Measurements from ENCODE around the gene HCFC1. TPM values are rescaled to one million over a fixed set of nuclear protein-coding genes. Genes with fewer than 3 reads are reported as not detected.

The HCFC1 gene
- total and polyA plus RNA-seq, 4 donors: 13.1 to 56.3 (median 35.9) TPM

DNA sequence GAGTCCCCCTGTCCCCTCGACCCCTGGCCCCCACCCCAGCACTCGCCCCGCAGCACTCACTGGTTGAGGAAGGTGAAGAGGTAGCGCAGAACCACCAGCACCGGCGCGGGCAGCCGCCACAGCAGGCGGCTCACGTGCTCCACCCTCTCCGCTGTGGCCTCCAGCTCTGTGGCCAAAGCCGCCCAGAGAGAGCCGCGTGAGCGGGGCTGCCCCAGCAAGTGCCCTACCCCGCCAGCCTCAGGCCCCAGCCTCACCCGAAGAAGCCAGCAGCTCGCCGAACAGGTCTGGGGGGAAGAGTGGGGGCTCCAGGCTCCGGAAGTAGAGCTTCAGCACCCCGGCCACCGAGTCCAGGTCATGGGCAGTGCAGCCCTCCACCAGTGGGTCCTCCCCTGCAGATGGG is 61.2 kb downstream of the HCFC1 start:
- Histone ChIP-seq H3K36me3 (ENCODE audit: control insufficient read depth, insufficient read depth, low read length) (peaks cover 26% of the 10 kb centered on the region), H3K27ac (ENCODE audit: low read depth, low read length) (no peak overlapping the region), H3K4me3 (ENCODE audit: low read depth, low read length) (no peak overlapping the region), H3K27me3 (ENCODE audit: control insufficient read depth, insufficient read depth, low read length) (peaks cover 5% of the 10 kb centered on the region), H3K4me1 (ENCODE audit: control insufficient read depth, insufficient read depth, low read length) (peaks cover 4% of the 10 kb centered on the region), H3K9me3 (ENCODE audit: control insufficient read depth, insufficient read depth, low read length) (no peaks in the 10 kb centered on the region)
- DNase-seq (ENCODE audit: low read depth in 4 of 6, low spot score in 6 of 6): no peak
- WGBS (ENCODE audit: insufficient coverage): 87% methylated on average over 19 of the region's 22 CpGs

DNA sequence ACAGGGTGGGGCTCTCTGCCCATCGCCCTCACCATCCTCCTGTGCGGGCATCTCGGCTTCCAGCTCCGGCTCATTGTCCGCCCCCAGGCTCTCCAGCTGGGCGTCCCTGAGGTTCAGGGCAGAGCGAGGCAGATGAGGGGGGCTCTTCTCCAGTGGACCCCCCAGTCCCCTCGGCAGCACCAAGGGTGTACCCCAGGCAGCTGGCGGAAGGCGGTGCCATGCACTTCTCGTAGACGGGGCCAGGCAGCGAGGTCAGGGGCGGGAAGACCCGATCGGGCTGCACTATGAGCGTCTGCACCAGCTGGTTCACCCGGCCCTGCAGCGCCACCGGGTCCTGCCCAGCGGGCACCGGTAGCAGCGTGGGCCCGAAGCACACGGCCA is 61.6 kb downstream of the HCFC1 start:
- no peak overlapping the region for H3K27ac ChIP-seq (ENCODE audit: low read depth, low read length)
- WGBS (ENCODE audit: insufficient coverage): 89% methylated on average over 22 of the region's 25 CpGs
- H3K9me3 ChIP-seq (ENCODE audit: control insufficient read depth, insufficient read depth, low read length): no peaks in the 10 kb centered on the region
- H3K27me3 ChIP-seq (ENCODE audit: control insufficient read depth, insufficient read depth, low read length): peaks cover 5% of the 10 kb centered on the region
- peaks cover 4% of the 10 kb centered on the region for H3K4me1 ChIP-seq (ENCODE audit: control insufficient read depth, insufficient read depth, low read length)
- no peak for DNase-seq (ENCODE audit: low read depth in 4 of 6, low spot score in 6 of 6)
- H3K4me3 ChIP-seq (ENCODE audit: low read depth, low read length): no peak overlapping the region
- peaks cover 26% of the 10 kb centered on the region for H3K36me3 ChIP-seq (ENCODE audit: control insufficient read depth, insufficient read depth, low read length)

GRCh38 chrX:153909024-153909979 is 62.3 kb downstream of the HCFC1 start:
- Histone ChIP-seq H3K4me3 (ENCODE audit: low read depth, low read length) (no peak overlapping the region), H3K4me1 (ENCODE audit: control insufficient read depth, insufficient read depth, low read length) (peaks cover 7% of the 10 kb centered on the region), H3K27me3 (ENCODE audit: control insufficient read depth, insufficient read depth, low read length) (peaks cover 5% of the 10 kb centered on the region), H3K27ac (ENCODE audit: low read depth, low read length) (no peak overlapping the region), H3K36me3 (ENCODE audit: control insufficient read depth, insufficient read depth, low read length) (peaks cover 26% of the 10 kb centered on the region), H3K9me3 (ENCODE audit: control insufficient read depth, insufficient read depth, low read length) (no peaks in the 10 kb centered on the region)
- 67% methylated on average over 20 of the region's 37 CpGs for WGBS (ENCODE audit: insufficient coverage)
- no peak for DNase-seq (ENCODE audit: low read depth in 4 of 6, low spot score in 6 of 6)

- DNase-seq (ENCODE audit: low read depth in 4 of 6, low spot score in 6 of 6): no peak
- peaks cover 12% of the 10 kb centered on the region for H3K4me1 ChIP-seq (ENCODE audit: control insufficient read depth, insufficient read depth, low read length)
- H3K36me3 ChIP-seq (ENCODE audit: control insufficient read depth, insufficient read depth, low read length): peaks cover 26% of the 10 kb centered on the region
- H3K4me3 ChIP-seq (ENCODE audit: low read depth, low read length): no peak overlapping the region
- no peak overlapping the region for H3K27ac ChIP-seq (ENCODE audit: low read depth, low read length)
- H3K9me3 ChIP-seq (ENCODE audit: control insufficient read depth, insufficient read depth, low read length): no peaks in the 10 kb centered on the region
- H3K27me3 ChIP-seq (ENCODE audit: control insufficient read depth, insufficient read depth, low read length): peaks cover 5% of the 10 kb centered on the region
- WGBS (ENCODE audit: insufficient coverage): 85% methylated on average over 23 of the region's 23 CpGs
Observed at GRCh38 chrX:153908219-153908860, 63.3 kb downstream of the HCFC1 start.

- Histone ChIP-seq H3K4me3 (ENCODE audit: low read depth, low read length) (no peak overlapping the region), H3K27me3 (ENCODE audit: control insufficient read depth, insufficient read depth, low read length) (peaks cover 1% of the 10 kb centered on the region), H3K27ac (ENCODE audit: low read depth, low read length) (no peak overlapping the region), H3K36me3 (ENCODE audit: control insufficient read depth, insufficient read depth, low read length) (peaks cover 21% of the 10 kb centered on the region), H3K4me1 (ENCODE audit: control insufficient read depth, insufficient read depth, low read length) (peaks cover 17% of the 10 kb centered on the region), H3K9me3 (ENCODE audit: control insufficient read depth, insufficient read depth, low read length) (no peaks in the 10 kb centered on the region)
- no peak for DNase-seq (ENCODE audit: low read depth in 4 of 6, low spot score in 6 of 6)
- WGBS (ENCODE audit: insufficient coverage): 80% methylated on average over 12 of the region's 12 CpGs
Observed at GRCh38 chrX:153907456-153907855, 64.2 kb downstream of the HCFC1 start.

DNA sequence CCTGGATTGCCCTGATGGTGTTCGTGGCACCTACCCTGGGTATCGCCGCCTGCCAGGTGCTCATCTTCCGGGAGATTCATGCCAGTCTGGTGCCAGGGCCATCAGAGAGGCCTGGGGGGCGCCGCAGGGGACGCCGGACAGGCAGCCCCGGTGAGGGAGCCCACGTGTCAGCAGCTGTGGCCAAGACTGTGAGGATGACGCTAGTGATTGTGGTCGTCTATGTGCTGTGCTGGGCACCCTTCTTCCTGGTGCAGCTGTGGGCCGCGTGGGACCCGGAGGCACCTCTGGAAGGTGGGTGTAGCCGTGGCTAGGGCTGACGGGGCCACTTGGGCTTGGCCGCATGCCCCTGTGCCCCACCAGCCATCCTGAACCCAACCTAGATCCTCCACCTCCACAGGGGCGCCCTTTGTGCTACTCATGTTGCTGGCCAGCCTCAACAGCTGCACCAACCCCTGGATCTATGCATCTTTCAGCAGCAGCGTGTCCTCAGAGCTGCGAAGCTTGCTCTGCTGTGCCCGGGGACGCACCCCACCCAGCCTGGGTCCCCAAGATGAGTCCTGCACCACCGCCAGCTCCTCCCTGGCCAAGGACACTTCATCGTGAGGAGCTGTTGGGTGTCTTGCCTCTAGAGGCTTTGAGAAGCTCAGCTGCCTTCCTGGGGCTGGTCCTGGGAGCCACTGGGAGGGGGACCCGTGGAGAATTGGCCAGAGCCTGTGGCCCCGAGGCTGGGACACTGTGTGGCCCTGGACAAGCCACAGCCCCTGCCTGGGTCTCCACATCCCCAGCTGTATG is 65.3 kb downstream of the HCFC1 start:
- Histone ChIP-seq H3K36me3 (ENCODE audit: control insufficient read depth, insufficient read depth, low read length) (peaks cover 21% of the 10 kb centered on the region), H3K27ac (ENCODE audit: low read depth, low read length) (no peak overlapping the region), H3K4me1 (ENCODE audit: control insufficient read depth, insufficient read depth, low read length) (peaks cover 24% of the 10 kb centered on the region), H3K27me3 (ENCODE audit: control insufficient read depth, insufficient read depth, low read length) (no peaks in the 10 kb centered on the region), H3K9me3 (ENCODE audit: control insufficient read depth, insufficient read depth, low read length) (no peaks in the 10 kb centered on the region), H3K4me3 (ENCODE audit: low read depth, low read length) (no peak overlapping the region)
- 86% methylated on average over 26 of the region's 27 CpGs for WGBS (ENCODE audit: insufficient coverage)
- DNase-seq (ENCODE audit: low read depth in 4 of 6, low spot score in 6 of 6): no peak

DNA sequence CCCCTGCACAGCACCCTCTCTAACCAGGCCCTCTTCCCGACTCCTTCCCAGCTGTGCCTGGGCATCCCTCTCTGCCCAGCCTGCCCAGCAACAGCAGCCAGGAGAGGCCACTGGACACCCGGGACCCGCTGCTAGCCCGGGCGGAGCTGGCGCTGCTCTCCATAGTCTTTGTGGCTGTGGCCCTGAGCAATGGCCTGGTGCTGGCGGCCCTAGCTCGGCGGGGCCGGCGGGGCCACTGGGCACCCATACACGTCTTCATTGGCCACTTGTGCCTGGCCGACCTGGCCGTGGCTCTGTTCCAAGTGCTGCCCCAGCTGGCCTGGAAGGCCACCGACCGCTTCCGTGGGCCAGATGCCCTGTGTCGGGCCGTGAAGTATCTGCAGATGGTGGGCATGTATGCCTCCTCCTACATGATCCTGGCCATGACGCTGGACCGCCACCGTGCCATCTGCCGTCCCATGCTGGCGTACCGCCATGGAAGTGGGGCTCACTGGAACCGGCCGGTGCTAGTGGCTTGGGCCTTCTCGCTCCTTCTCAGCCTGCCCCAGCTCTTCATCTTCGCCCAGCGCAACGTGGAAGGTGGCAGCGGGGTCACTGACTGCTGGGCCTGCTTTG is 66.0 kb downstream of the HCFC1 start:
- no peak overlapping the region for H3K27ac ChIP-seq (ENCODE audit: low read depth, low read length)
- DNase-seq (ENCODE audit: low read depth in 4 of 6, low spot score in 6 of 6): no peak
- H3K9me3 ChIP-seq (ENCODE audit: control insufficient read depth, insufficient read depth, low read length): no peaks in the 10 kb centered on the region
- 89% methylated on average over 32 of the region's 32 CpGs for WGBS (ENCODE audit: insufficient coverage)
- peaks cover 31% of the 10 kb centered on the region for H3K4me1 ChIP-seq (ENCODE audit: control insufficient read depth, insufficient read depth, low read length)
- no peaks in the 10 kb centered on the region for H3K27me3 ChIP-seq (ENCODE audit: control insufficient read depth, insufficient read depth, low read length)
- no peak overlapping the region for H3K4me3 ChIP-seq (ENCODE audit: low read depth, low read length)
- peaks cover 20% of the 10 kb centered on the region for H3K36me3 ChIP-seq (ENCODE audit: control insufficient read depth, insufficient read depth, low read length)

DNA sequence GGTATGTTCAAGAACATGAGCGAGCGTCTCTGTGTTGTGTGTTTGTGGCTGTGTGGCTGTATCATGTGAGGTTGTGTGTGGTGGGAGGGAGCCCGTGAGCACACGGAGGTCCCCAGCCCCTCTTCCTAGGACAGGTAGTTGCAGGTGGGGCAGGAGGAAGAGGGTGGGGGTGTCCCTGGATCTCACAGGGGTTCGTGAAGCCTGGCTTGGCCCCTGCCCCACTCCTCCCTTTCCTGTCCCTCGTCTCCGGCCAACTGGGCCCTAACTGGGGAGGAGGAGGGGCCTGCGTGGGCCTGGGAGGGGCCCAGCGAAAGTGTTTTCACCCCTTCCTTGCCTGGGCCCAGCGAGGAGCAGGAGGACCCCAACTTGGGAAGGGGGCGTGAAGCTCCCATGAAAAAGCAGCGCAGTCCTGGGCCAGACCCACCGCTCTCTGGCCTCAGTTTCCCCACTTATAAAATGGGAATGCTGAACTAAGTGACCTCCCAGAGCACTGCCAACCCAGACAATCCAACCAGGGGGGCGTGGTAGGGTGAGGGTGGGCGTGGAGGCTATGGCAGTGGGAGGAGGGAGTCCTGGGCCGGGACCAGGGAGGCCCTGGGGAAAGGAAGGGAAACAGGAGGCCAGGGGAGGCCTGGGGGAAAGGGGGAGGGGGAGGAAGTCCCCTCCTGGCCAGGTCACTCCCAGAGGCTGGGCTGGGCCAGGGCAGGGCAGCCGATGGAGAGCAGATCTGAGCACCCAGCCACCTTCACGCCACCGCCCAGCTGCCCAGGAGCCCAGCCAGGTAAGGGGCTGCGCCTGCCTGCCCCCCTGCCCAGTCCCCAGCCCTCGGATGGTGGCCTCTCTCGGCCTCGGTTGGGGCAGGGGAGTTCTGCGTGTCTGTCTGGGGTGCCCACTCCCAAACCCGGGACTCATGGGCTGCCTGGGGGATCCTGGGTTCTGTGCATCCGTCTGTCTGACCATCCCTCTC is 67.3 kb downstream of the HCFC1 start, which contains the start of gene AVPR2:
AVPR2 (plus strand) TSS at position 683 of the 967 bp plus-strand sequence. CDS start 473 bp downstream, outside the sequence.
- WGBS (ENCODE audit: insufficient coverage): 72% methylated on average over 21 of the region's 26 CpGs
- Histone ChIP-seq H3K36me3 (ENCODE audit: control insufficient read depth, insufficient read depth, low read length) (peaks cover 14% of the 10 kb centered on the region), H3K27me3 (ENCODE audit: control insufficient read depth, insufficient read depth, low read length) (no peaks in the 10 kb centered on the region), H3K4me3 (ENCODE audit: low read depth, low read length) (no peak within 1 kb of the TSS), H3K4me1 (ENCODE audit: control insufficient read depth, insufficient read depth, low read length) (peaks cover 27% of the 10 kb centered on the region), H3K9me3 (ENCODE audit: control insufficient read depth, insufficient read depth, low read length) (no peaks in the 10 kb centered on the region), H3K27ac (ENCODE audit: low read depth, low read length) (no peak within 1 kb of the TSS)
- DNase-seq (ENCODE audit: low read depth in 4 of 6, low spot score in 6 of 6): no peak

Data from spinal cord (tissue), 10 donors.